ENCODE results near the gene GALNT15.

GRCh38 chr3:16180737-16181134 is 6.3 kb downstream of the GALNT15 start:
- TF ChIP-seq CTCF (IDR thresholded peaks at IDR 0.05; ENCODE audit: borderline replicate concordance, extremely low read depth, low read length, poor library complexity, severe bottlenecking) (no peak), EZH2 (IDR thresholded peaks at IDR 0.05; ENCODE audit: borderline replicate concordance, low read depth, low read length, severe bottlenecking) (no peak)
